Stimulated activated CD4-positive, alpha-beta T cell treated with anti-CD3 and anti-CD28 coated beads, Interleukin-12 subunit alpha, Interleukin-12 subunit beta, amount 100 ng/mL, for 24 hours (primary cell): ENCODE results near the gene LCK.
"Not testable (repeated sequence)": the region's sequence is repeated elsewhere in the genome, so short reads cannot be mapped to it uniquely, and the experiment has no call there.

Experiments used
- DNase-seq, 2 experiments: peaks; one replicate each; pipeline ENCODE4 v3.0.0-alpha.2; 2020; ENCODE audit warnings: low read depth in 2 of 2

LCK gene

GRCh38 chr1:32273391-32274208 lies 22.5 kb downstream of the LCK start:
- peak; percentile 63 to 73 for DNase-seq

GRCh38 chr1:32274646-32275340 lies 23.7 kb downstream of the LCK start:
- DNase-seq = no peak

- no peak for DNase-seq
Measured at GRCh38 chr1:32275424-32275823, 24.4 kb downstream of the LCK start.

- no peak for DNase-seq
Measured at GRCh38 chr1:32276032-32276782, 25.1 kb downstream of the LCK start.

- DNase-seq = not testable (repeated sequence)
Measured at GRCh38 chr1:32284777-32285176, 33.7 kb downstream of the LCK start.

- DNase-seq = no peak
Measured at GRCh38 chr1:32285658-32286057, 34.6 kb downstream of the LCK start.

GRCh38 chr1:32286763-32287162 lies 35.7 kb downstream of the LCK start:
- no peak for DNase-seq

- no peak for DNase-seq
Measured at GRCh38 chr1:32289256-32289655, 38.2 kb downstream of the LCK start.

- DNase-seq = no peak
Measured at GRCh38 chr1:32291145-32291707, 40.2 kb downstream of the LCK start.

- peak; percentile 95 to 96 for DNase-seq
Measured at GRCh38 chr1:32291708-32292538, 40.9 kb downstream of the LCK start, which contains the start of gene HDAC1. TSS of gene HDAC1 (plus strand) at chr1:32292083. CDS start at chr1:32292170, 87 bp downstream.

- not testable (repeated sequence) for DNase-seq
Measured at GRCh38 chr1:32298211-32298610, 47.1 kb downstream of the LCK start.

GRCh38 chr1:32299327-32299726 lies 48.3 kb downstream of the LCK start:
- DNase-seq = no peak

GRCh38 chr1:32303358-32303757 lies 52.3 kb downstream of the LCK start:
- no peak for DNase-seq

- no peak for DNase-seq
Measured at GRCh38 chr1:32303997-32304622, 53.0 kb downstream of the LCK start.

- no peak for DNase-seq
Measured at GRCh38 chr1:32305310-32305709, 54.2 kb downstream of the LCK start.

- no peak for DNase-seq
Measured at GRCh38 chr1:32307324-32307723, 56.3 kb downstream of the LCK start.

- DNase-seq = no peak
Measured at GRCh38 chr1:32309960-32310359, 58.9 kb downstream of the LCK start.

- no peak for DNase-seq
Measured at GRCh38 chr1:32311709-32312393, 60.8 kb downstream of the LCK start.

- DNase-seq = no peak
Measured at GRCh38 chr1:32316903-32317277, 65.8 kb downstream of the LCK start.
